HG02870 (cell line): Measurements from ENCODE around the gene ACACB.
"Not testable (repeated sequence)": the region's sequence is repeated elsewhere in the genome, so short reads cannot be mapped to it uniquely, and the experiment has no call there.

Experiments used
- ATAC-seq: cut with Tn5 transposase; IDR thresholded peaks from one replicate; pipeline ENCODE4 v1.9.1; 2021; ENCODE audit warnings: mild to moderate bottlenecking, moderate library complexity; ENCODE audit not compliant: unreplicated experiment

ACACB gene

DNA sequence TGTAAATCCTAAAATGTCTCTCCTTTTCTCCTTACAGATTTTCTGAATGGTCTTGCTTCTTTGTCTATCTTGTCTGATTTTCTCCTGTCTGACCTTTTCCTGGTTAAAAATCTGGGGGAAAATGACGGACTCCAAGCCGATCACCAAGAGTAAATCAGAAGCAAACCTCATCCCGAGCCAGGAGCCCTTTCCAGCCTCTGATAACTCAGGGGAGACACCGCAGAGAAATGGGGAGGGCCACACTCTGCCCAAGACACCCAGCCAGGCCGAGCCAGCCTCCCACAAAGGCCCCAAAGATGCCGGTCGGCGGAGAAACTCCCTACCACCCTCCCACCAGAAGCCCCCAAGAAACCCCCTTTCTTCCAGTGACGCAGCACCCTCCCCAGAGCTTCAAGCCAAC, 23.0 kb downstream of the ACACB start:
- no peak for ATAC-seq

DNA sequence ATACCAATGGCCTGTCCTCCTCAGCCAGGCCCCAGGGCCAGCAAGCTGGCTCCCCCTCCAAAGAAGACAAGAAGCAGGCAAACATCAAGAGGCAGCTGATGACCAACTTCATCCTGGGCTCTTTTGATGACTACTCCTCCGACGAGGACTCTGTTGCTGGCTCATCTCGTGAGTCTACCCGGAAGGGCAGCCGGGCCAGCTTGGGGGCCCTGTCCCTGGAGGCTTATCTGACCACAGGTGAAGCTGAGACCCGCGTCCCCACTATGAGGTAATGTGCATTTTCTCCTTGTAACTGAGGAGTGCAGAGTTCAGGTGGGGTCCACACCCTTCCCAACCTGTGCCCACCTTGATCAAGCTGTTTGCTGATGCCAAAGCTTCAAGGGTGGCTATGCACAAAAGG, 23.4 kb downstream of the ACACB start:
- ATAC-seq, result no peak

DNA sequence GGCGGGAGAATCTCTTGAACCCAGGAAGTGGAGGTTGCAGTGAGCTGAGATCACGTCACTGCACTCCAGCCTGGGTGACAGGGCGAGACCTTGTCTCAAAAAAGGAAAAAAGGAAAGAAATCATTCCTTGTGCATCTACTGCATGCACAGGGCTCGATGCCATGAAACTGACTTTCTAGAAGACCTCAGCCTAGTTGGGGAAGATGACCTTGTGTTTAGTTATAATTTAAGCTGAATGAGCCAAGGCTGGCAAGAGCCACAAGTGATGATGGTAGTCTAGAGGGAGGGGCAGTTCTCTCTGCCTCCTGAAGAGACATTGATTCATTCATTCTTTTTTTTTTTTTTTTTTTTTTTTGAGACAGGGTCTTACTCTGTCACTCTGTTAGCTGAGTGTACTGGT, 24.2 kb downstream of the ACACB start:
- no peak for ATAC-seq

GRCh38 chr12:109144224-109144623, 27.8 kb downstream of the ACACB start:
- ATAC-seq, result no peak

- ATAC-seq, result not testable (repeated sequence)
Observed at GRCh38 chr12:109147126-109147525, 30.7 kb downstream of the ACACB start.

GRCh38 chr12:109147954-109148353, 31.6 kb downstream of the ACACB start:
- no peak for ATAC-seq

DNA sequence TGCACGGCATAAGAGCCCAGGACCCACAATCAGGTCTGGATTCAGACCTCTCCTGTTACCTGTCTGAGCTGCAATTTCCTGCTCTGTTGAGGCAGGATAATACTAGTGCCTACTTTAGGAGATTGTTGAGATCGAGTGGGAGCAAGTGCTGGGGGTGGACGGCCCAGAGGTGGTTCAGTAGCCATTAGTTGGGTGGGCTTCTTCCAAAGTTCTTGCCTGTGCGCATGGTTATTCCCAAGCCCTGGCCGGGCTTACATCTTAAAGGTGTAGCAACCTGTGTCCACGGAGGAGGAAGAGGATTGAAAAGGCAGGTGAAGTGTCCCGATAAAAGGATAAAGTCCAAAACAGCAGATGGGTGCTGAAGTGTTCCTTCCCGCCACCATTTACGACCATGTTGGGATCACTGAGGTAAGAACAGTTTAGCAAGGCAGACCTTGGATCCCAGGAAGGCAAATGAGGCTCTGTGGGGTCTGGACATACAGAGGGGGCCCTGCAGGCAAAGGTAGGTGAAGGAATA, 33.8 kb downstream of the ACACB start:
- ATAC-seq, result no peak

DNA sequence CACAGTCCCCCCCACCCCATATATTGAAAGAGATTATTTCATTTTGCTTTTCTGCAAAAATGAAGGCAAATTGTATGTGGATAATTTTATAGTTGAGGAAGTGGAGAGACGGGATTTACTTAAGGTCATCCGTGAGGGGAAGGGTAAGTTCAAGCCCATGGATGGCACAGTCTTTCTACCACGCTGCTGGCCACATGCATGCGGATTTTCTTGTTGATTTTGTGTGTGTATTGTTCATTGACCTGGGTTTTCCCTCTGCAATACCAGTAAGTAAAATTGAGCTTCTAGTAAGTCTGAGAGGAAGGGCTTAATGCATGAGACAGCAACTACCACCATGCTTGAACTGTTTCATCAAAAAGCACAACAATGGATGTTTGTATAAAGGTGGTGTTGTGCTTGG, 35.1 kb downstream of the ACACB start:
- no peak for ATAC-seq

GRCh38 chr12:109153821-109154441, 37.5 kb downstream of the ACACB start:
- no peak for ATAC-seq

DNA sequence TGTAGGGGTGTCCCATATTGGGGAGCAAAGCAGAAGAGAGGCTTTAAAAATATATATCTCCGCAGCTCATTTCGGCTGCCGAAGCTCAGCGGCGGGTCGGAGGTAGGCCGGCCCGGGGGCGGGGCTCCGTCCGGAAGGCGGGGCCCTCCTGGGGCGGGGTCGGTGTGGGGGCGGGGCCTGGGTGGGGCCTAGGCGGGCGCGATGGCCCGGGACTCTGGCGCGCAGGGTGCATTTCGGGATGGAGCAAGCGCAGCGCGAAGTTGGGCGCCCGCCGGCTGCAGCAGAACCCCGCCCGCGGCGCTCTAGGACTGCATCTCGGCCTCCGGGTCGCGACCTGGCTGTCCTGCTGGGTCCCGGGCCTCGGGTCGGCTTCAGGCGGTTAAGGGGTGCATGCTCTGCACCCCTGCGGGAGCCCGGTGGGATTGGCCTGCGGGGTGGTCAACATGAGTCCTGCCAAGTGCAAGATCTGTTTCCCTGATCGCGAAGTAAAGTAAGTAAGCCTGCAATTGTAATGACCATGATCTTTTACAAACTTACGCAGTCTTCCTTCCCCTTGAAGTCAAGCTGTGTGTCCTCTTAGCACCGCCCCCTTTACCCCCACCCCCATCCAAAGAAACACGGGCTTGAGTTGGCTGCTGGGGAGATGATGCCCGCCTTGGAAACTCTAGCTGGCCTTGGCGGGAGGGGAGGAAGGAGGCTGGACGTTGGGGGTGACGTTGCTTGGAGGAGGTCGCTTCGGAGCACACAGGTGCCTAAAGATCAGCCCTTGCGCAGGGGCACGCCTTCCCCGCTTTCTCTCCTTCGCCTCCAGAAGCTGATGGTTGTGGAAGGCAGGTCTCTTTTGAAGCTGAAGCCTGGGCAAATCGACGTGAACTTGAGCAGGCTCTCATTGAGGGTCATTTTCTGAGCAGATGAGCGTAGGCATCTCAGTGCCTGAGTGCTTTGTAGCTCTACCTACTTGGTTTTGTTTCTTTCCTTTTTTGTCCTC, 38.4 kb downstream of the ACACB start:
- peak; percentile 79 for ATAC-seq

- ATAC-seq, result no peak
Observed at GRCh38 chr12:109156036-109156435, 39.6 kb downstream of the ACACB start.

DNA sequence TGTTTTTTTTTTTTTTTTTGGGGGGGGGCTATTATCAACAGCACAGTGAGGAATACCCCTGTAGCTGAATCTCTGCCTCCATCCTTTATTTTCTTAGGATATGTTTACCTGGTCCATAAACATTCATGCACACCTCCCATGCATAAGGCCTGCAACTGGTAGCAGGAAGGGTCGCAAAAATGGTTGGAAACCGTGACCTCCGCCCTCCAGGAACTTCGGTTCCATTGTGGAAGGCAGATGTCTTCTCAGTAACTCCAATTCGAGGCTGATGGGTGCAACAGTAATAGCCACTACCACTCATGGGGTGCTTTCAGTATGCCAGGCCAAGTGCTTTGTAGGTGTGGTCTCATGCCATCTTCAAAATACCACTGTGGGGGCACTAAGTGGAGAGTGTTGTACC, 40.2 kb downstream of the ACACB start:
- ATAC-seq, result no peak

GRCh38 chr12:109157986-109158385, 41.6 kb downstream of the ACACB start:
- ATAC-seq, result no peak

DNA sequence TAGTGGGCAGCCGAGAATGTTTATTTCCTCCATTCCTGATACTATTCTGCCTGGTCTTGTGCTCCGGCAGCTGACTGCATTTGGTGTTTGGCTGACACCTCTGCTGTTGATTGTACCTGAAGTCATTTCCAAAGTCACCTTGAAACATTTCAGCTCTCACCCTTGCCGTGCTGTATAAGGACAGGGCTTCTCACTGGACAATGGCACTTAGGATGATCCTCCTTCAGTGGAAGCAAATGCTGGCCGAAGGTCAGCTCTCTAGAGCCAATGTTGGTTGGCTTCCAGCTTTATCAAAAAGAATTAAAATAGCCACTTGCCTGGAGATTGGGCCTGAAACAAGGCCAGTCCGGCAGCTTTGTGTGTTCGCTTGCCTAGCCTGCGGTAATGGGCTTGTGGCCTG, 44.0 kb downstream of the ACACB start:
- ATAC-seq, result no peak

GRCh38 chr12:109160873-109161272, 44.5 kb downstream of the ACACB start:
- ATAC-seq, result no peak

GRCh38 chr12:109162551-109162950, 46.2 kb downstream of the ACACB start:
- no peak for ATAC-seq

DNA sequence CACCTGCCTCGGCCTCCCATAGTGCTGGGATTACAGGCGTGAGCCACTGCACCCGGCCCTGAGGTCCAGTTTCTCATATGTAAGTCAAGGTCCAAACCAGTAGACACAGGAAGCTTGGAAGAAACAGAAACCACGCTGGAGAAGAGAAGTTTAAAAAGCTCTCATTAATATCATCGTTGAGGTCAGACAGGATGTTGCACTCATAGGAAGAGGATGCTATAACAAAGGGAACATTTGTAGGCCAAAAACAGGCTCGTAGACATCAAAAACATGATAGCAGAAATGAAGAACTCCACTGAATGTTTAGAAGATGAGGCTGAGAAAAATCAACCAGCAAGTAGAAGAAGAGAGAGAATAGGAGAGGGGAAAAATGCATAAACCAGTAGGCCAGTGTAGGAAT, 46.8 kb downstream of the ACACB start:
- no peak for ATAC-seq

DNA sequence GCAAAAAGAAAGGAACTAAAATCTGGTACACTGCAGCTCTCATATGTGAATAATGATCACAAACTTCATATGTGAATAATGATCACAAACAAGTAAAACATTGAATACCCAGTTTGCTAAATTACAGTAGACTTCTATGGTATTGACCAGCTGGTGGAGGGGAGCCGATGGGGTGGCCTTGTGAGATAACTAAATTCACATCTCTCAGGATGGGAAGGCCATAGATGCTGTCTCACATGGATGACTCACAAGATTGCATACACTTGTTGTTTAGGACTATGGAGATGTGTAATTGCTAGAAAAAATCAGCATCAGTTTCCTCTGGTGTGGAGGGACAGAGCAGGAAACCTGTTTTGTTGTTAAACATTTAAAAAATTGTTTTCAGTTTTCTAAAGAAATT, 49.2 kb downstream of the ACACB start:
- no peak for ATAC-seq

GRCh38 chr12:109166371-109166770, 50.0 kb downstream of the ACACB start:
- ATAC-seq, result no peak

GRCh38 chr12:109167781-109168180, 51.4 kb downstream of the ACACB start:
- ATAC-seq, result no peak

- no peak for ATAC-seq
Observed at GRCh38 chr12:109169262-109169661, 52.9 kb downstream of the ACACB start.

DNA sequence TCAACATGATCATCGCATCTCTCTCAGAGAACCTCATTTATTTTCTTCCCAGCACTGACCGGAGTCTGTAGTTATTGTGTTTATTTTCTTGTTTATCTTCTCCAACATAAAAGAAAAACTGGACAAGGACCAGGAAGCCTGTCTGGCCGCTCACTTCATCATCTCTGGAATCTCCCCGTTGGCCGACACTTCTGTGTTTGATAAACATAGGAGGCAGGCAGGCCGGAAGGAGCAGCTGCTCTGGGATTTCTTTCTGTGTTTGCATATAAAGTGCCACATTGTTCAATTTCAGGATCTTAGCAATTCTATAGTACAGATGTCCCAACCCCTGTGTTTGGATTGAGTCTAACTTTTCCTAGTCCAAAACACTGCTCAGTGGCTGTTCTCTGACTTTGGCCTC, 53.3 kb downstream of the ACACB start:
- no peak for ATAC-seq
